Mesenchymal stem cell (in vitro differentiated cells and primary cell): ENCODE data around the gene VAC14.

Experiments used
- DNase-seq: peaks from one replicate; pipeline ENCODE4 v3.0.0-alpha.2; 2013
- H2AFZ ChIP-seq: one replicate; pipeline ENCODE4 v1.6.1; 2013; ENCODE audit warnings: low read depth, mild to moderate bottlenecking, control low read depth, inconsistent platforms, low read length, moderate library complexity
- H2AK5ac ChIP-seq: 2 replicates; pipeline ENCODE4 v1.6.1; 2013; ENCODE audit warnings: low read length, moderate library complexity, mild to moderate bottlenecking, inconsistent platforms; ENCODE audit not compliant: severe bottlenecking
- H2BK120ac ChIP-seq: one replicate; pipeline ENCODE4 v1.6.1; 2013; ENCODE audit warnings: low read depth, mild to moderate bottlenecking, inconsistent platforms, low read length, moderate library complexity
- H2BK12ac ChIP-seq, 2 experiments: one replicate each; pipeline ENCODE4 v1.6.1; 2013; ENCODE audit warnings: inconsistent platforms in 2 of 2, low read length in 2 of 2, mild to moderate bottlenecking in 2 of 2, moderate library complexity in 2 of 2, control low read depth in 1 of 2
- H2BK15ac ChIP-seq: one replicate; pipeline ENCODE4 v1.6.1; 2013; ENCODE audit warnings: mild to moderate bottlenecking, low read depth, inconsistent platforms; ENCODE audit not compliant: poor library complexity, severe bottlenecking
- H2BK5ac ChIP-seq: 2 replicates; pipeline ENCODE4 v1.6.1; 2013; ENCODE audit warnings: low read depth, mild to moderate bottlenecking, low read length, control low read depth, inconsistent platforms; ENCODE audit not compliant: poor library complexity, severe bottlenecking
- H3K14ac ChIP-seq, 2 experiments: one replicate each; pipeline ENCODE4 v1.6.1; 2013; ENCODE audit warnings: inconsistent platforms in 2 of 2, low read length in 2 of 2, control low read depth in 1 of 2, mild to moderate bottlenecking in 1 of 2, moderate library complexity in 1 of 2
- H3K18ac ChIP-seq, 2 experiments: one replicate each; pipeline ENCODE4 v1.6.1; 2013; ENCODE audit warnings: inconsistent platforms in 2 of 2, low read length in 2 of 2, control low read depth in 1 of 2, low read depth in 1 of 2, mild to moderate bottlenecking in 1 of 2
- H3K23ac ChIP-seq, 2 experiments: one replicate each; pipeline ENCODE4 v1.6.1; 2013; ENCODE audit warnings: inconsistent platforms in 2 of 2, low read length in 2 of 2, mild to moderate bottlenecking in 2 of 2, moderate library complexity in 2 of 2, control low read depth in 1 of 2
- H3K27ac ChIP-seq: 2 replicates; pipeline ENCODE4 v1.5.1; 2013; ENCODE audit warnings: mild to moderate bottlenecking, moderate library complexity, low read length, control low read depth, inconsistent platforms; ENCODE audit not compliant: poor library complexity, severe bottlenecking
- H3K27me3 ChIP-seq, 2 experiments: 2 replicates each; pipeline versions ENCODE4 v1.6.1 to v1.7.0; 2013; ENCODE audit warnings: low read length in 2 of 2, mild to moderate bottlenecking in 2 of 2, moderate library complexity in 2 of 2, control low read depth in 1 of 2, inconsistent platforms in 1 of 2; ENCODE audit not compliant: control insufficient read depth in 1 of 2, insufficient read depth in 1 of 2
- H3K36me3 ChIP-seq, 2 experiments: 2 replicates each; pipeline versions ENCODE4 v1.6.1 to v1.7.0; 2013; ENCODE audit warnings: low read length in 2 of 2, control low read depth in 1 of 2, inconsistent platforms in 1 of 2, low read depth in 1 of 2, mild to moderate bottlenecking in 1 of 2; ENCODE audit not compliant: insufficient read depth in 2 of 2, control insufficient read depth in 1 of 2
- H3K4ac ChIP-seq, 2 experiments: one replicate each; pipeline ENCODE4 v1.6.1; 2013; ENCODE audit warnings: inconsistent platforms in 2 of 2, low read length in 2 of 2, mild to moderate bottlenecking in 2 of 2, moderate library complexity in 2 of 2, control low read depth in 1 of 2, low read depth in 1 of 2
- H3K4me1 ChIP-seq: 2 replicates; pipeline ENCODE4 v1.6.1; 2013; ENCODE audit warnings: low read depth, low read length, control low read depth; ENCODE audit not compliant: control insufficient read depth, insufficient read depth
- H3K4me2 ChIP-seq: 2 replicates; pipeline ENCODE4 v1.6.1; 2013; ENCODE audit warnings: low read length, mild to moderate bottlenecking, inconsistent platforms; ENCODE audit not compliant: poor library complexity, severe bottlenecking
- H3K4me3 ChIP-seq, 2 experiments: 2 replicates each; pipeline versions ENCODE4 v1.5.1 to v1.7.0; 2013; ENCODE audit warnings: low read length in 2 of 2, mild to moderate bottlenecking in 2 of 2, control low read depth in 1 of 2, low read depth in 1 of 2; ENCODE audit not compliant: insufficient read depth in 1 of 2
- H3K79me1 ChIP-seq: replicated peaks from 2 replicates; pipeline ENCODE4 v1.6.1; 2013; ENCODE audit warnings: mild to moderate bottlenecking, control low read depth, low read length, inconsistent platforms; ENCODE audit not compliant: poor library complexity, severe bottlenecking
- H3K9ac ChIP-seq: 2 replicates; pipeline ENCODE4 v1.7.0; 2013; ENCODE audit warnings: mild to moderate bottlenecking, low read length, moderate library complexity
- H3K9me3 ChIP-seq: 2 replicates; pipeline ENCODE4 v1.7.0; 2013; ENCODE audit warnings: mild to moderate bottlenecking, low read length; ENCODE audit not compliant: control insufficient read depth
- H4K8ac ChIP-seq: one replicate; pipeline ENCODE4 v1.6.1; 2013; ENCODE audit warnings: inconsistent platforms, mild to moderate bottlenecking, low read length, moderate library complexity
- H4K91ac ChIP-seq: one replicate; pipeline ENCODE4 v1.6.1; 2013; ENCODE audit warnings: mild to moderate bottlenecking, low read length, inconsistent platforms
- WGBS: methylation state at CpG from one replicate; pipeline ENCODE4 v1.1.7; 2013; ENCODE audit warnings: mixed read lengths; 5-methylcytosine and 5-hydroxymethylcytosine counted together

VAC14 gene

GRCh38 chr16:70777496-70777895 is 23.5 kb downstream of the VAC14 start:
- Histone ChIP-seq H3K9ac (no peak overlapping the region), H3K27ac (no peak overlapping the region), H2BK5ac (no peak overlapping the region), H4K91ac (no peak overlapping the region), H3K79me1 (peaks cover 11% of the 10 kb centered on the region), H3K14ac (no peak overlapping the region), H3K23ac (no peak overlapping the region), H3K9me3 (no peaks in the 10 kb centered on the region), H3K27me3 (no peaks in the 10 kb centered on the region), H2BK120ac (no peak overlapping the region), H2AFZ (no peak overlapping the region), H2BK12ac (no peak overlapping the region), H2BK15ac (no peak overlapping the region), H3K4ac (no peak overlapping the region), H3K36me3 (peaks cover 38 to 70% of the 10 kb centered on the region in 2 experiments), H2AK5ac (no peak overlapping the region), H3K4me3 (no peak overlapping the region), H3K18ac (peak overlapping the region in 1 of 2 experiments; percentile 65), H3K4me2 (no peak overlapping the region), H4K8ac (no peak overlapping the region), H3K4me1 (peaks cover 3% of the 10 kb centered on the region)
- 98% methylated on average over 9 of the region's 9 CpGs for WGBS
- DNase-seq: no peak

DNA sequence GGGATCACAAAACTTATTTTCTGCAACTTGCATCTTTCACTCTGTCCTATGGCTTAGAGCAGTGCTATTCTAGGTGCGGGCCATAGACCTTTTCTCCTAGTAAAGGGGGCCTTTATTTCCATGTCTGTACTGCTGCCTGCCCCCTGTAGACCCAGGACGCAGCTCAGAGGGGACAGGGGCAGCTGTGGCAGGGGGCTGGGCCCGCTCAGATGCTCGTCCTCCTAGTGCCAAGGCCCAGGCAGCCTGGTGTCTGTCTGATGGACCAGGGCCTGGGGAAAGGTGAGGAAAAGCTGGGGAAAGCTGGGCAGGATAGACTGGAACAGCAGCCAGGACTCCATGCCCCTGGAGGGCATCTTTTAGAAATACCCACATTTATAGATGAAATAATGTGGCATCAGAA is 25.6 kb downstream of the VAC14 start:
- Histone ChIP-seq H3K4me1 (peaks cover 9% of the 10 kb centered on the region), H3K14ac (no peak overlapping the region), H4K91ac (no peak overlapping the region), H2BK15ac (no peak overlapping the region), H4K8ac (no peak overlapping the region), H3K9ac (no peak overlapping the region), H3K4ac (no peak overlapping the region), H2BK12ac (no peak overlapping the region), H3K27ac (no peak overlapping the region), H3K4me3 (no peak overlapping the region), H2AK5ac (no peak overlapping the region), H3K27me3 (no peaks in the 10 kb centered on the region), H3K4me2 (no peak overlapping the region), H2BK5ac (no peak overlapping the region), H3K36me3 (peaks cover 27 to 66% of the 10 kb centered on the region in 2 experiments), H3K18ac (no peak overlapping the region), H3K23ac (no peak overlapping the region), H2BK120ac (no peak overlapping the region), H2AFZ (no peak overlapping the region), H3K79me1 (peaks cover 10% of the 10 kb centered on the region), H3K9me3 (no peaks in the 10 kb centered on the region)
- 95% methylated on average over 4 of the region's 4 CpGs for WGBS
- DNase-seq: no peak

GRCh38 chr16:70774261-70774660 is 26.7 kb downstream of the VAC14 start:
- H4K91ac ChIP-seq: no peak overlapping the region
- no peaks in the 10 kb centered on the region for H3K9me3 ChIP-seq
- peaks cover 9% of the 10 kb centered on the region for H3K4me1 ChIP-seq
- H2AK5ac ChIP-seq: no peak overlapping the region
- H3K23ac ChIP-seq: no peak overlapping the region
- H2BK12ac ChIP-seq: no peak overlapping the region
- H3K9ac ChIP-seq: no peak overlapping the region
- no peak overlapping the region for H2BK120ac ChIP-seq
- no peak overlapping the region for H3K4ac ChIP-seq
- no peak overlapping the region for H3K4me3 ChIP-seq
- H3K4me2 ChIP-seq: no peak overlapping the region
- WGBS: over 99% methylated on average over 13 of the region's 13 CpGs
- no peak overlapping the region for H3K18ac ChIP-seq
- no peaks in the 10 kb centered on the region for H3K27me3 ChIP-seq
- no peak overlapping the region for H4K8ac ChIP-seq
- H2AFZ ChIP-seq: no peak overlapping the region
- no peak for DNase-seq
- H3K79me1 ChIP-seq: peaks cover 10% of the 10 kb centered on the region
- no peak overlapping the region for H2BK5ac ChIP-seq
- H2BK15ac ChIP-seq: no peak overlapping the region
- peaks cover 34 to 67% of the 10 kb centered on the region in 2 experiments for H3K36me3 ChIP-seq
- H3K14ac ChIP-seq: no peak overlapping the region
- H3K27ac ChIP-seq: no peak overlapping the region

DNA sequence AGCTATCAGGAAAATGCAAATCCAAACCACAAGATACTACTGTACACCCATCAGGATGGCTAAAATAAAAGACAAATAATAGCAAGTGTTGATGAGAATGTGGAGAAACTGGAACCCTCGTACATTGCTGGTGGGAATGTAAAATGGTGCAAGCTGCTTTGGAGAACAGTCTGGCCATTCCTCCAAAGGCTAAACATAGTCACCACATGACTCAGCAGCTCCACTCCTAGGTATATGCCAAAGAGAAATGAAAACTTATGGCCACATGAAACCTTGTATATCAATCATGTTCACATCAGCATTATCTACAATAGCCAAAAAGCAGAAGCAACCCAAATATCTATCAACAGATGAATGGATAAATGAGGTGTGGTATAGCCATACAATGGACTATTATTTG is 28.5 kb downstream of the VAC14 start:
- no peak overlapping the region for H3K18ac ChIP-seq
- H2AK5ac ChIP-seq: no peak overlapping the region
- no peak overlapping the region for H2AFZ ChIP-seq
- H2BK12ac ChIP-seq: no peak overlapping the region
- no peaks in the 10 kb centered on the region for H3K9me3 ChIP-seq
- no peaks in the 10 kb centered on the region for H3K27me3 ChIP-seq
- H2BK120ac ChIP-seq: no peak overlapping the region
- no peak for DNase-seq
- peaks cover 14% of the 10 kb centered on the region for H3K4me1 ChIP-seq
- WGBS: 78% methylated on average over 1 of the region's 1 CpG
- H3K9ac ChIP-seq: peak overlapping the region; percentile 1
- no peak overlapping the region for H2BK15ac ChIP-seq
- H4K8ac ChIP-seq: no peak overlapping the region
- no peak overlapping the region for H3K14ac ChIP-seq
- no peak overlapping the region for H3K4me2 ChIP-seq
- no peak overlapping the region for H4K91ac ChIP-seq
- no peak overlapping the region for H3K4me3 ChIP-seq
- no peak overlapping the region for H3K23ac ChIP-seq
- peaks cover 10% of the 10 kb centered on the region for H3K79me1 ChIP-seq
- H2BK5ac ChIP-seq: no peak overlapping the region
- no peak overlapping the region for H3K27ac ChIP-seq
- no peak overlapping the region for H3K4ac ChIP-seq
- peaks cover 35 to 64% of the 10 kb centered on the region in 2 experiments for H3K36me3 ChIP-seq
